ENCODE data around the gene ARHGEF28.

- TF ChIP-seq CTCF (IDR thresholded peaks at IDR 0.05 in 2 of 3, conservative IDR thresholded peaks at IDR 0.05 in 1 of 3; ENCODE audit: borderline replicate concordance in 1 of 3, insufficient read depth in 1 of 3, low read depth in 2 of 3, low read length in 2 of 3) (no peak), MAX (IDR thresholded peaks at IDR 0.05) (no peak), POLR2AphosphoS5 (IDR thresholded peaks at IDR 0.05; ENCODE audit: low read depth, low read length) (no peak), ATF3 (IDR thresholded peaks at IDR 0.05) (no peak), TCF7L2 (IDR thresholded peaks at IDR 0.05; ENCODE audit: borderline replicate concordance, extremely low read depth, insufficient read depth, insufficient read length) (no peak), SRF (IDR thresholded peaks at IDR 0.05; ENCODE audit: low read depth) (no peak), POLR2A (IDR thresholded peaks at IDR 0.05; ENCODE audit: borderline replicate concordance, extremely low read depth, insufficient read depth, insufficient read length) (no peak), REST (IDR thresholded peaks at IDR 0.05; ENCODE audit: low read depth) (no peak), ZFX (IDR thresholded peaks at IDR 0.05) (no peak), RAD21 (IDR thresholded peaks at IDR 0.05; ENCODE audit: low read depth) (no peak), EZH2 (IDR thresholded peaks at IDR 0.05) (no peak), YY1 (IDR thresholded peaks at IDR 0.05; ENCODE audit: extremely low read depth, insufficient replicate concordance, low read depth, low read length) (no peak), ZNF274 (IDR thresholded peaks at IDR 0.05; ENCODE audit: low read depth, low read length) (no peak)
Observed at GRCh38 chr5:73960023-73960422, 334.0 kb downstream of the ARHGEF28 start.
